NCI-H146 (cell line): Measurements from ENCODE around the gene TLCD3A.
A peak's percentile ranks its signal among the peaks of the same experiment; 100 is the strongest.
"Not testable (repeated sequence)": the region's sequence is repeated elsewhere in the genome, so short reads cannot be mapped to it uniquely, and the experiment has no call there.

ENCODE experiments used
- DNase-seq: peaks from one replicate; lab custom pipeline; 2025; lab: John Stamatoyannopoulos, UW

Gene TLCD3A

DNA sequence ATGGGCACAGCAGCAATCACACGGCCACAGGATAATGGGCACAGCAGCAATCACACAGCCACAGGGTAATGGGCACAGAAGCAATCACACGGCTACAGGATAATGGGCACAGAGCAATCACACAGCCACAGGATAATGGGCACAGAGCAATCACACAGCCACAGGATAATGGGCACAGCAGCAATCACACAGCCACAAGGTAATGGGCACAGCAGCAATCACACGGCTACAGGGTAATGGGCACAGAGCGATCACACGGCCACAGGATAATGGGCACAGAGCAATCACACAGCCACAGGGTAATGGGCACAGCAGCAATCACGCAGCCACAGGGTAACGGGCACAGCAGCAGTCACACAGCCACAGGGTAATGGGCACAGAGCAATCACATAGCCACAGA is 17.0 kb downstream of the TLCD3A start:
- not testable (repeated sequence) for DNase-seq

DNA sequence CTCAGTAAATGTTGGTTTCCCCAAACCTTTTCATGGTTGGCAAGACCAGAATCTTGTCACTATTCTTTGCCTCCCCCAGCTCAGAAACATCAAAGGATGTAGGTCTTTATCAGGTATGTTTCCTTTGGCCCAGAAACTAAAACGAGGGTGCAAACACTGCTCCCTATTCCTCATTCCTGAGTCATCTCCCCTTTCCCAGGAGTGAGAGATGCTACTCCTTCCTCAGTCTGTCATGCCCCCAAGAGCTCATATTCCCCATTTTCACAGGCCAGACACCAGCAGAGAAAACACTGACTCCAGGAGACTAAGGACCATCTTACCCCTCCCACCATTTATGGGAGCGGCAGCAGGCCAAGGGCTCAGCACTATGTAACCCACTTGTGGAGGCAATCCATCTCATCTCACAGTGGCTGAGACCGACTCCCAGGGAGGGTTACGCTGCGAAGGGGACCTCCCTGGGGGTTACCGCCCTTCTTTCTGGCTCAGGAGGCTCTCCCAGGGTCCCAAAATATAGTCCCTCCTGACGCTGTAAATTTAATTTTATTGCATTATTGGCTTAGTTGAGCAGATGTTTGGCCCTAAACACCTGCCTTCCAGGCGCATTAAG is 18.1 kb downstream of the TLCD3A start:
- no peak for DNase-seq

DNA sequence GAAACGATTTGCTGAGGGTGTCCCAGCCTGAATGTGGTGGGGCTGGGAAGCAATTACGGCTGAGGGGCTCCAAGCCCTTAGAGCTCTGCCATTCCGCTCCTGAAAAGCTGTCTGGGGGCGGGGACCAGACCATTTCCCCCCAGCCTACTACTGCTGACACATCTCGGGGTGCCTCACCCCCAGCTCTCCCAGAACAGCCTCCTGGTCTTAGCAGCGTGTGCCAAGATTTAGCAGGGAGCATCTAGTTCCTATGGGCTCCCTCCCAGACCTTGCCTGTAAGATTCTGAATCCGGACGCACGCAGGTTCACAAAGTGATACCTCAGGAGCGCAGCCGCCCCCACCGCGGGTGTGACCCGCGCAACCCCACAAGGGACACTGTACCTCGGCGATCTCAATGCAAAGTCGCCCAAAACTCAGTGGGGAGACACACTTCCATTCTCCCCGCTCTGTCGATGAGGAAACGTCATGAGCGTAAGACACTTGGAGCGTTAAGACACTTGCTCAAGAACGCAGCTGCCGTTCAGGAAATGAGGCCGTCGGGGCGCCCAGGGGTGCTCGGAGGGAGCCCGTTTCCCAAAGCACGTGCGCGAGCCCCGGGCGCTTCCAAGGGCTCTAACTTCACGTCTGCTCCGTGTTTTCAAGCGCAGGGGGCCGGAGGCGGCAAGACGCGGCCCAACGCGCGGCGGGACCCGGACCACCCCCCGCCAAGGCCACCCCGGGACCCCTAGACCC is 19.0 kb downstream of the TLCD3A start:
- peak; percentile 35 for DNase-seq

DNA sequence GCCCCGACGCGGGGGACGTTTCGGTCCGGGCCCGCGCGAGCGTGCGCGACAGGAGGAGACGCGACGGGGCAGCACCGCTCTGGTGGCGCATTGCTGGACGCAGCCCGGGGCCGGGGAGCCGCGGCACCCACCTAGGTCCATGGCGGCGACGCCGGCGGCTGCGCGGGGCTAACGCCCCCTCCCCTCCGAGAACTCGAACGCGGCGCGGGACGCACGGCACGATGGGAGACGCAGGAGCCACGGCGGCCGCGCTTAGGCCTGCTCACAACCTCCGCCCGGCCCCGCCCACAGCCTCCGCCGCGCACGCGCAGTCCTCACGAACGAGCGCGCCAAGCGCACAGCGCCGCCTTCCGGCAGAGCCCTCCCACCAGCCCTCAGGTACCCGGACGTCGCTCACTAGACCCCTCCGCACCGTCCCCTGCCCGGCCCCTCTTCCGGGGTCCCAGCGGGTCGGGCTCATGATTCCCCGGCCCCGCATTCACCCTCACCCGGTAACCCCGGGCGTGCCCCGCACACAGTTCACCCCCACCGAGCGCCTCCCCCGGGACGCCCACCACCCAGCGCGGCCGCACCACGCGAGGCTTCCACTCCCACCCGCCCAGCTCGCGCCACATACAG is 19.7 kb downstream of the TLCD3A start, which contains the start of gene GEMIN4:
Gene GEMIN4, minus strand, starts transcription at position 263 of the 618 bp plus-strand sequence. Its CDS starts 122 bp downstream, at position 141.
- DNase-seq, result peak; percentile 89

DNA sequence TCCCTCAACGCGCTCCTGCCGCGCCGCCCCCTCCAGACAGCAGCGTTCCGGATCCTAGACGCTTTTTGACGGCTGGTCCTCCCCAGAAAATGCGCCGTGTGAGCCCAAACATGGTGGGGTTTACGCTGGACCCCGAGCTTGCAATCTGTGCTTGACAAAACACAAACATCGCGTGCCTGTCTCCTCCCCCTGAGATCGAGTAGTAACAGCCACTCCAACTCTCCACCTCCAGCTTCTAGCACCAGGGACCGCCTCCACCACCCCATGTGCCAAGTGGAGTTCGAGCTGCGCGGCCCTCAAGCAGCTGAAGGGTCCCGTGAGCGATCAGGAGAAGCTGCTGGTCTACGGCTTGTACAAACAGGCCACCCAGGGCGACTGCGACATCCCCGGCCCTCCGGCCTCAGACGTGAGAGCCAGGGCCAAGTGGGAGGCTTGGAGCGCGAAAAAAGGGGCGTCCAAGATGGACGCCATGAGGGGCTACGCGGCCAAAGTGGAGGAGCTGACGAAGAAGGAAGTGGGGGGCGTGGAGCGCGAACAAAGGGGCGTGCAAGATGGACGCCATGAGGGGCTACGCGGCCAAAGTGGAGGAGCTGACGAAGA is 20.3 kb downstream of the TLCD3A start:
- peak; percentile 73 for DNase-seq

DNA sequence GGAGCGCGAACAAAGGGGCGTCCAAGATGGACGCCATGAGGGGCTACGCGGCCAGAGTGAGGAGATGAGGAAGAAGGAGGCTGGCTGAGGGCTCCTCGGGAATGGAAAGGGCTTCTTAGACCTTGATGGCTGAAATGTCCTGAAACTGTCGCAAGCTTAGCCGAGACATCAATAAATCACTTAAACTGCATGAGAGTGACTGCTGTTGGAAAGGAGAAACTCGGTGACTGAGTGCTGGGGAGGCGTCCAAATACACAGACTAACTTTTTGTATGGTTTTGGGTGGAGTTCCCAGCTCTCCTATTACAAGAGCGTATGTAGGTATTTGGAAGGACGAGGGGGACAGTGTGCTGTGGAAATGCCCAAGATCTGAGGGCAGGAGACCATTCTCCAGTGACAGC is 21.0 kb downstream of the TLCD3A start:
- no peak for DNase-seq

DNA sequence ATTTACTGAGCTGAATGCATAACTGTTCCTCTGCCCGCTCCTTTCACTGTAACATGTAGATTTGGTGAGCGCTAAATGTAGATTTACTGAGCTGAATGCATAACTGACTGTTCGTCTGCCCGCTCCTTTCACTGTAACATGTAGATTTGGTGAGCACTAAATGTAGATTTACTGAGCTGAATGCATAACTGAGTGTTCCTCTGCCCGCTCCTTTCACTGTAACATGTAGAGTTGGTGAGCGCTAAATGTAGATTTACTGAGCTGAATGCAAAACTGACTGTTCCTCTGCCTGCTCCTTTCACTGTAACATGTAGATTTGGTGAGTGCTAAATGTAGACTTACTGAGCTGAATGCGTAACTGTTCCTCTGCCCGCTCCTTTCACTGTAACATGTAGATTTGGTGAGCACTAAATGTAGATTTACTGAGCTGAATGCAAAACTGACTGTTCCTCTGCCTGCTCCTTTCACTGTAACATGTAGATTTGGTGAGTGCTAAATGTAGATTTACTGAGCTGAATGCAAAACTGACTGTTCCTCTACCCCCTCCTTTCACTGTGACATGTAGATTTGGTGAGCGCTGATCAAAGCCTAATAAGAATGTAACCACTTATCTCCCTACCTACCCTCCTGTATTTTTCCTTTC is 23.0 kb downstream of the TLCD3A start:
- DNase-seq, result not testable (repeated sequence)

DNA sequence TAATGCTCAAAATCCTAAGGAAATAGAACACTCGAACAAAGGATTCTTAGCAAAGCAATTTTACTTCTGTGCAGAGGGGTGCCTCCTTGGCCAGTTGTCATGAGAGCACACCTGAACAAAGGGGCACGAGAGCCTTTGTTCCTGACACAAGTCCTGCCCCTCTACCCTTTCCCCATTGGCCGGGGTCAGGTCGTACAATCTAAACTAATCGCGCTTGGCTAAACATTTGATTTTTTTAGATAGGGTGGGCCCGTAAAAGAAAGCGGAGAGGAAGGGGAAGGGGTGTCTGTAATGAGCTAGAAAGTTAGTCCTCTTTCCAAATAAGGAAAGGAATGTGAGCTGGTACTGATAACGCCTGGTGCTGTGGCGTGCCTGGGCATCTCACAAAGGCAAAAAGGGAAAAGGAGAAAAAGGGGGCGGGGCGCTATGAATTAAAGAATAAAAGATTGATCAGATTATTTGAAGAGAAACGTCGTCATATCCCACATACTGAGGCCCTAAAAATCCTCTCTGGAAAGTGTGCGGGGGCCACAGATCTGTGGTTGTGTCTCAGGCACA is 23.7 kb downstream of the TLCD3A start:
- DNase-seq, result not testable (repeated sequence)

DNA sequence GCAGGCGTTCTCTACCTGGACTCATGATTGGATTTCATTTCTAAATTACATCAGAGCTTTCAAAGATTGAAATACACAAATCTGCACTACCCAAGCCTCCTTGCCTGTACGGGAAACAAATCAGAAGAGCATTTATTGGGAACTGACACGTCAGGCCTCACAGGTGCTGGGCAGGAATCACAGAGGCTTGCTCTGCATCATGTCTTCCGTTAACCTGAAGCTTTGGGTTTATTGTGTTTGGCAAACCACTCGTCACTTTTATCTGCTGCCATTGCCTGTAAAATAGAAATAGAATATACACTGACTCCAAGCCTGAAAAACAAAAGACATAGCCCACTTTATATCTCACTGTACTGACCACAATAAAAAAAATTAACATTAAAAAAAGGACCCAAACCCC is 27.6 kb downstream of the TLCD3A start:
- DNase-seq, result no peak

DNA sequence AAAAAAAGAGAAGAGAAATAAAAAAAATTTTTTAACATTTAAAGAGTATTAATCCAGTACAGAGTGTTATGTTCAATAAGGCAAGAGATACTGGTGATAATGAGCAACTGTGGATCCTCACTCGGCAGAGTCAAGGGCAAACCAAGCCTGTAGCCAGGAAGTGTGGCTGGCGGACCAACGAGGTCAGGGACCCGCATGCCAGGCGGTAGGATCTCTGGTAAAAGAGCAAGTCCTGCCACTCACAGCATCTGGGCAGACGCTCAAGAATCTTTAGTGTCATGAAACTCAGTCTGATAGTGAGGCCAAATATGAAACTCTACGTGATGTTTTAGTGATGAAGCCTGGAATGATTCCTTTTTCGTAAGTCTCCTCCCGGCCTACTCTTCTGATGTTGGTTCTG is 28.0 kb downstream of the TLCD3A start:
- no peak for DNase-seq

DNA sequence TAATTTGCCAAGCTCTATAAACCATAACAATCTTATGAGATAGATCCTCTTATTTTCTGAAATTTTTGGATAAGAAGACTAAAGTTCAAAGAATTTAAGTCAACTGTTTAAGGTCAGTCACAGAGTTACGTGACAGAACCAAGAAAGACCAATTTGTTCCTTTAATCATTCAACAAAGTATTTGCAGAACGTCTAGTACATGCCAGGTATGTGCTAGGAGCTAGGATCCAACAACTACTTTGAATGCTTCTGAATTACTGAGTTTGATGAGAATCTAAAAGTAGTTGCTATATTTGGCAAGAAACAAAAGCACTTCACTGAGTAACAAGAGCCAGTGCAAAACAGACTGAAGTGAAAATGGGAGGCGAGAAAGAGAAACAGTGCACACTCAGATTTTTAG is 34.7 kb downstream of the TLCD3A start:
- no peak for DNase-seq

DNA sequence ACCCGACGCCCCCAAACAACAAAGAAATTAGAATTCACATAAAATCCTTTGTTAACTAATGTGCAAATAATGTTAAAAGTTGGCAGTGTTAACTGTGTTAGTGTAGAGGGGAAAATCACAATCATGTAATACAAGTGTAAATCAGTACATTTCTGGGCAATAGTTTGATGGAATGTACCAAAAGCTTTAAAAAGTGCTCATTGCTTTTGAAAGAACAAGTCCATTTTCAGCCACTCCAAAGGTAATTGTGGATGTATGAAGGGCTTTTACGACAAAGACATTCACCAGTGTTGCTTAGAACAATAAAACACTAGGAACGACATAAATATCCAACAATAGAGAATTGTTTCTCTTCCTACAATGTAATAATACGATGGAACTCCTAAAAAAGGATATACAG is 40.6 kb downstream of the TLCD3A start:
- DNase-seq, result no peak

DNA sequence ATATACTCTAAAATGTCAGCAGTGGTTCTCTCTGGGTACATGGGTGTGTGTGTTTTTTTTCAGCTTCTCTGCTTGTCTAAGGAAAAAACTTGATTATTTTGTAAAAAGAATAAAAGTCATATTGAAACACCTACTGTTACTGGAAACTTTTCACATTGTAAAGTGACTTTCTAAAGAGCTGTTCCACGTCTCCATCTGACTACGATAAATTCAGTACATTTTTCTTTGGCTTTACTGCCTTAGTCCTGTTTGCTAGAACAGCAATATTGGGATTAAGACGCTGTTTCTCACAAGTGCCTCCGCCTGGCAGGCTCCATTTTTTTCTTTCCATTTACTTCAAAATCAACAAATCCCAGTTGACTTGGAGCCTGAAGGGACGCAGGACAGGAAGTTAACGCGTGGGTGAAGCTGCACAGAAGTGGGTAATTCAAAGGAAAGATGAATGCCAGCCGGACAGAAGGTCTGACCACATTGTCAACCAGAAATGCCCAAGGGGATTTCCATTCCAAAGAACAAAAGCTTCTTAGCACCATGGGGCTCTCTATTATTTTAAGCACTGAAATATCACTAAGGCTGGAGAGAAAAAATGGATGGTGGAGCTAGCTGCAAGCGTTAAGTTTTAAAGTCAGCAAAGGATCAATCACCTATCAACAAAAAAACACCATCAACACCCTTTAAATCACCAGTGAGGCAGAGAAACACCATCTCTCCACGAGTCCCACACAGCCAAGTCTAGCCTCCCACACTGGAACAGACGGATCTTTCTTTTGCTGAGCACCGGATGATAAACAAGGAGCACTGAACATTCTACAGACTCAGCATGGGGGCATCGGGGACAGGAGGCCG is 41.3 kb downstream of the TLCD3A start:
- DNase-seq, result peak; percentile 72

DNA sequence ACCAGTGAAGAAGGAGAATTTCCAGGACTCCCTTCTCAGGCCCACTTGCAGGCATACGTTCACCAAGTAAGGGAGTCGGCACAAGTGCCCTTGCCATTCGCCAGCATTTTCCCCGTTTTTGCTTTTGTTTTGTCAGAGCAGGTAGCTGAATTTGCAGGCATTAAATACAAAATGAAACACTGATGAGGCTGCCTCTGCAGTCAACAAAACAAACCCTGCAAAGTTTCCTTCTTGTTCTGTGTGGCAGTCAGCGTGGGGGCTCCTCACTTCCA is 41.9 kb downstream of the TLCD3A start:
- no peak for DNase-seq

DNA sequence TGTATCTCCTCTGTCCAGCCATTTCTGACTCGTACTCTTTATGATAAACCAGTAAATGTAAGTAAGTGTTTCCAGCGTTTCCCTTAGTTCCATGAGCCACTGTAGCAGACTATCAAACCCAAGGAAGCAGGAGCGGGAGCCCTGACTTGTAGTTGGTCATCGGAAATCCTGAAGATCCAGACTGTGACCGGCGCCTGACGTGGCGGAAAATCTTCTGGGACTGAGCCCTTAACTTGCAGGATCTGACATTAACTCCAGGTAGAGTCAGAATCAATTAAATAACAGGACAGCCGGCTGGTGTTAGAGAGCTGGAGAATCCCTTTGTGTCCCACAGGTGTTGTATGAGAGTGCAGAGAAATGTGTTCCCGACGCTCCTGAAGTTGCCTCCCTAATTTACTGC is 45.7 kb downstream of the TLCD3A start:
- no peak for DNase-seq

DNA sequence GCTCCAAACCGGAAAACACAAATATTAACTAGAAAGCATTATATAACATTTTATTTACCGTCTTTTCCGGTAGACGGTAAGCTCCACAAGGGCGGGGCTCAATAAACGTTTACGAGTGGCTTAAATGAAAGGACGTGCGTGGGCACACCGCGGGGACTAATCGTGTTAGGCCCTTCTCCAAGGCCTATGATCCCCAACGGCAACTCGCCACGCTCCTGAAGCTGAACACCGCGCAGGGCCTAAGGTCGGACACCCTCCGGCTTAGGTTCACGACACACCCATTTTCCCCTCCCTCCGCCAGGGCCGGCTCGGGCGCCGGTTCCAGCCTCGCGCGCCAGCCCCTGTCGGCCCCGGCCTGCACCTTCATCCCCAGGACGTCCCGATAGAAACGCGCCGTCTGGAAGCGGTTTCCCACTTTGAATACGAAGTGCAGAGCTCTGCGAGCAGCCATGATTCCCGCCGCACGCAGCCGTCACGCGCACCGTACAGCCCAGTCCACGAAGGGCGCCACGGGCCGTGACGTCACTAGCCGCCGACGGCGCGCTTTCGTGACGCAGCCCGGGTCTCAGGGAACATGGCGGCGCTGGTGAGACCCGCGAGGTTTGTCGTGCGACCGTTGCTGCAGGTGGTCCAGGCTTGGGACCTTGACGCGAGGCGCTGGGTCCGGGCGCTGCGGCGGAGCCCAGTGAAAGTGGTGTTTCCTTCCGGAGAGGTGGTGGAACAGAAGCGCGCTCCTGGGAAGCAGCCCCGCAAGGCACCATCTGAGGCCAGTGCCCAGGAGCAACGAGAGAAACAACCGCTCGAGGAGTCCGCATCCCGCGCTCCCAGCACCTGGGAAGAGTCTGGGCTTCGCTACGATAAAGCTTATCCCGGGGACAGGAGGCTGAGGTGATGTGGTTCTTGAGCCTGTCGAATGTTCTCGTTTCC is 49.7 kb downstream of the TLCD3A start, which contains the start of the genes GLOD4 and MRM3:
Gene GLOD4, minus strand, starts transcription at position 476 of the 927 bp plus-strand sequence. Its CDS starts 25 bp downstream, at position 451.
Gene MRM3, plus strand, starts transcription at position 549 of the 927 bp plus-strand sequence. Its CDS starts 26 bp downstream, at position 575.
- peak; percentile 83 for DNase-seq

DNA sequence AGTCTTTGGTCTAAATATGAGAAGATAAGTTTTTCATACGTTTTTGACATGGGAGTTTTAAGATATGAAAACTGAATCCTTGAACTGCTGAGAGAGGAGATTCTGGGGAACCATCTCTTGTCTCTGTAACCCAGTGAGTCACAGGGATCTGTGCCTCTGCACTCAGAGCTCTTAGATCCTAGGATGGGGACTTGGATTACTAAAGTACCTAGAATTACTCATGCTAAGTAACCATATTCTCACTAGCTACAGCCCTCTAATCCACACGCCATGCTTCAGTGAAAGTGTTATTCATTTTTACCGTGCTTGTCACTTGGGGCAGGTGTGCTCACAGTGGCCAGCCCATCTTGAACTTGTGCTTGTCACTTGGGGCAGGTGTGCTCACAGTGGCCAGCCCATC is 51.7 kb downstream of the TLCD3A start:
- no peak for DNase-seq

DNA sequence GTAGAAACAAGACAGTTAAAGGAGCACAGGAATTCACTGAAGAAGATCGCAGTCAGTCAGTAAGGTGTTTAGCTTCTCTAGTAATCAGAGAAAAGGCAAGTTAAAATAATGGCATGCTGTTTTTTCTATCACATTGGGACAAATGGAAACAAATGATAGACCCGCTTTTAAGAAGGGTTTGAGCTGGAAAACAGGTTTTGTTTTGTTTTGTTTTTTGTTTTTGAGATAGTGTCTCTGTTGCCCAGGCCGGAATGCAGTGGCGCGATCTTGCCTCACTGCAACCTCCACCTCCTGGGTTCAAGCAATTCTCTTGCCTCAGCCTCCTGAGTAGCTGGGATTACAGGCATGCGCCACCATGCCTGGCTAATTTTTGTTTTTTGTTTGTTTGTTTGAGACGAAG is 53.5 kb downstream of the TLCD3A start:
- DNase-seq, result not testable (repeated sequence)

DNA sequence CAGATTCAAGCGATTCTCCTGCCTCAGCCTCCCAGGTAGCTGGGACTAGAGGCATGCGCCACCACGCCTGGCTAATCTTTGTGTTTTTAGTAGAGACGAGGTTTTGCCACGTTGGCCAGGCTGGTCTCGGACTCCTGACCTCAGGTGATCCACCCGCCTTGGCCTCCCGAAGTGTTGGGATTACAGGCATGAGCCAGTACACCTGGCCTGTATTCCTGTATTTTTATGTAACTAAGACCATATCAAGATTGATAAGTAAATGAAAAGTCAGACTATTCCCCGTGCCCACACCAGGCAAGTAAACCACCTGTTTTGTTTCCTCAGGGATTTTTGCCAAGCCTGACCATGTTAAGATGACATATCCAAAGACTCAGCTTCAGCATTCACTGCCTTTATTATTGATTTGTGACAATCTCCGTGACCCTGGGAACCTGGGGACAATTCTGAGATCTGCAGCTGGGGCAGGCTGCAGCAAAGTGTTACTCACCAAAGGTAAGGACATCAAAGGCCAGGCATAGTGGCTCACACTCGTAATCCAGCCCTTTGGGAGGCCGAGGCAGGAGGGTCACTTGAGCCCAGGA is 55.3 kb downstream of the TLCD3A start:
- DNase-seq, result no peak

DNA sequence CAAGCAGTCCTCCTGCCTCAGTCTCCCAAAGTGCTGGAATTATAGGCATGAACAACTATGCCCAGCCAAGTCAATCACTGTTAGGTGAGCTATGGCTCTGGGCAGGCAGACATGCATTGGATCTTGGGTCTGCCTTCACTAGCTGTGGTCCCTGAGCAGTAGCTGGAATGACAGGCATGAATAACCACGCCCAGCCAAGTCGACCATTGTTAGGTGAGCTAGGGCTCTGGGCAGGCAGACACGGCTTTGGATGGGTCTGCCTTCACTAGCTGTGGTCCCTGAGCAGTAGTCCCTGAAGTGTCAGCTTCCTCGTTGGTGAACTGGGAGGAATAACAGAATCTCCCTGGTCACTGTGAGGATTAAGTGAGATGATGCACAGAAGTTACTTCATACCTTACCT is 56.2 kb downstream of the TLCD3A start:
- DNase-seq, result no peak
